Neural progenitor cell (in vitro differentiated cells): ENCODE measurements around the gene ARFRP1. TPM values are rescaled to one million over a fixed set of nuclear protein-coding genes. Genes with fewer than 3 reads are reported as not detected.
A peak's percentile ranks its signal among the peaks of the same experiment; 100 is the strongest.

ENCODE experiments used
- DNase-seq: peaks from one replicate; pipeline ENCODE4 v3.0.0-alpha.2; 2016; ENCODE audit warnings: low spot score
- H2AFZ ChIP-seq: fragments of 200-600 bp; sonication (generic); replicated peaks from 2 replicates; pipeline ENCODE4 v1.6.1; 2016; ENCODE audit warnings: antibody characterized with exemption
- H3F3A ChIP-seq: fragments of 200-600 bp; sonication (generic); 2 replicates; pipeline ENCODE4 v1.6.1; 2016; ENCODE audit warnings: antibody characterized with exemption, low read depth
- H3K27ac ChIP-seq: fragments of 200-600 bp; sonication (generic); 2 replicates; pipeline ENCODE4 v1.5.1; 2016; ENCODE audit warnings: mild to moderate bottlenecking
- H3K27me3 ChIP-seq: fragments of 200-600 bp; sonication (generic); 2 replicates; pipeline ENCODE4 v1.6.1; 2016; ENCODE audit warnings: mild to moderate bottlenecking, moderate library complexity
- H3K36me3 ChIP-seq: fragments of 200-600 bp; sonication (generic); 2 replicates; pipeline ENCODE4 v1.5.1; 2016
- H3K4me1 ChIP-seq: fragments of 200-600 bp; sonication (generic); 2 replicates; pipeline ENCODE4 v1.6.1; 2016; ENCODE audit warnings: mixed run types
- H3K4me2 ChIP-seq: fragments of 200-600 bp; sonication (generic); 2 replicates; pipeline ENCODE4 v1.6.1; 2016
- H3K4me3 ChIP-seq: fragments of 200-600 bp; sonication (generic); 2 replicates; pipeline ENCODE4 v1.5.1; 2016
- H3K79me2 ChIP-seq: fragments of 200-600 bp; sonication (generic); 2 replicates; pipeline ENCODE4 v1.6.1; 2016; ENCODE audit warnings: low read depth
- H3K9ac ChIP-seq: fragments of 200-600 bp; sonication (generic); 2 replicates; pipeline ENCODE4 v1.6.1; 2016
- H3K9me3 ChIP-seq: fragments of 200-600 bp; sonication (generic); 2 replicates; pipeline ENCODE4 v1.5.1; 2016; ENCODE audit warnings: low read depth
- H4K20me1 ChIP-seq: fragments of 200-600 bp; sonication (generic); 2 replicates; pipeline ENCODE4 v1.6.1; 2016; ENCODE audit warnings: low read depth
- H3K27ac Mint-ChIP-seq: 3 replicates; pipeline ENCODE4 v1.8.0; 2021; ENCODE audit warnings: mixed read lengths
- H3K27me3 Mint-ChIP-seq: 2 replicates; pipeline ENCODE4 v1.8.0; 2022; ENCODE audit warnings: low read depth, mild to moderate bottlenecking, inconsistent platforms, moderate library complexity, mixed read lengths; ENCODE audit not compliant: insufficient read depth
- H3K36me3 Mint-ChIP-seq: 3 replicates; pipeline ENCODE4 v1.8.0; 2021; ENCODE audit warnings: mixed read lengths
- H3K4me1 Mint-ChIP-seq: 3 replicates; pipeline ENCODE4 v1.8.0; 2021; ENCODE audit warnings: mixed read lengths
- H3K4me3 Mint-ChIP-seq: 3 replicates; pipeline ENCODE4 v1.8.0; 2021; ENCODE audit warnings: mild to moderate bottlenecking, moderate library complexity, mixed read lengths
- H3K9me3 Mint-ChIP-seq: 3 replicates; pipeline ENCODE4 v1.8.0; 2020; ENCODE audit warnings: mixed read lengths
- CTCF ChIP-seq: fragments of 200-600 bp; sonication (generic); IDR thresholded peaks from 2 replicates; pipeline ENCODE4 v1.5.1; 2017; ENCODE audit warnings: antibody characterized with exemption, mild to moderate bottlenecking
- EZH2 ChIP-seq: fragments of 200-600 bp; sonication (generic); IDR thresholded peaks from 2 replicates; pipeline ENCODE4 v1.6.1; 2017; ENCODE audit warnings: antibody characterized with exemption, mild to moderate bottlenecking, moderate library complexity
- EZH2phosphoT487 ChIP-seq: fragments of 200-600 bp; sonication (generic); IDR thresholded peaks from 2 replicates; pipeline ENCODE4 v1.6.1; 2017; ENCODE audit warnings: antibody characterized with exemption
- total RNA-seq: library from RNA; depleted of rRNA; stranded (reverse); fragments of >200 nt; gene quantifications from 2 replicates; pipeline ENCODE4 v1.2.3, GENCODE V29; 2015; ENCODE audit warnings: low replicate concordance

The ARFRP1 gene
- total RNA-seq, 1 donor from 2014 or later = 18.3 TPM

- Histone ChIP-seq H3K4me1 (peaks cover 10% of the 10 kb centered on the region), H3F3A (peaks cover 7% of the 10 kb centered on the region), H3K4me3 (peak overlapping the region; percentile 24), H3K79me2 (no peaks in the 10 kb centered on the region), H3K36me3 (no peaks in the 10 kb centered on the region), H3K9ac (no peak overlapping the region), H3K27me3 (no peaks in the 10 kb centered on the region), H2AFZ (no peak overlapping the region), H3K9me3 (no peaks in the 10 kb centered on the region), H3K27ac (no peak overlapping the region), H4K20me1 (no peaks in the 10 kb centered on the region), H3K4me2 (peak overlapping the region; percentile 66)
- Mint-ChIP-seq H3K27me3 (peaks cover 13% of the 10 kb centered on the region), H3K36me3 (peaks cover 5% of the 10 kb centered on the region), H3K9me3 (peaks cover 4% of the 10 kb centered on the region), H3K4me3 (no peak overlapping the region), H3K4me1 (no peaks in the 10 kb centered on the region), H3K27ac (no peak overlapping the region)
- peak; percentile 62 for DNase-seq
- TF ChIP-seq EZH2 (no peak), CTCF (no peak), EZH2phosphoT487 (no peak)
These were observed 11.5 kb downstream of the ARFRP1 start for GRCh38 chr20:63696306-63696627.

DNA sequence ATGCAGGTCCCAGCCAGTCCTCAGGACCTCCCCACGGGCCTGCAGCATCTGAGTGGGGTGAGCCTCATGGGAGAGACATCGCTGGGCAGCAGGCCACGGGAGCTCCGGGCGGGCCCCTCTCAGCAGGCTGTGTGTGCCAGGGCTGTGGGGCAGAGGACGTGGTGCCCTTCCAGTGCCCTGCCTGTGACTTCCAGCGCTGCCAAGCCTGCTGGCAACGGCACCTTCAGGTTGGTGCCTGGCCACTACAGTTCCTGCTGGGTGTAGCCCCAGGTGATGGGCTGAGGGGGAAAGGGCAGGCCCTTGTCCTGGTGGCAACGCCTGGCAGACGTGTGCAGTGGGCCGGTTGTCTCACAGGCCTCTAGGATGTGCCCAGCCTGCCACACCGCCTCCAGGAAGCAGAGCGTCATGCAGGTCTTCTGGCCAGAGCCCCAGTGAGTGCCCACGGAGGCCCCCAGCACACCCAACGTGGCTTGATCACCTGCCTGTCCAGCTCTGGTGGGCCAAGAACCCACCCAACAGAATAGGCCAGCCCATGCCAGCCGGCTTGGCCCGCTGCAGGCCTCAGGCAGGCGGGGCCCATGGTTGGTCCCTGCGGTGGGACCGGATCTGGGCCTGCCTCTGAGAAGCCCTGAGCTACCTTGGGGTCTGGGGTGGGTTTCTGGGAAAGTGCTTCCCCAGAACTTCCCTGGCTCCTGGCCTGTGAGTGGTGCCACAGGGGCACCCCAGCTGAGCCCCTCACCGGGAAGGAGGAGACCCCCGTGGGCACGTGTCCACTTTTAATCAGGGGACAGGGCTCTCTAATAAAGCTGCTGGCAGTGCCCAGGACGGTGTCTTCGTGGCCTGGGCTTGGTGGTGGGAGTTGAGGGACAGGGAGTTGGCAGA is 12.1 kb downstream of the ARFRP1 start:
- no peak overlapping the region for H3K27ac Mint-ChIP-seq
- H3K4me2 ChIP-seq = peak overlapping the region; percentile 66
- peaks cover 15% of the 10 kb centered on the region for H3K27me3 Mint-ChIP-seq
- no peak overlapping the region for H3K9ac ChIP-seq
- peaks cover 7% of the 10 kb centered on the region for H3F3A ChIP-seq
- no peak for TF ChIP-seq CTCF
- no peak for TF ChIP-seq EZH2
- TF ChIP-seq EZH2phosphoT487 = no peak
- no peak overlapping the region for H3K4me3 ChIP-seq
- no peaks in the 10 kb centered on the region for H3K36me3 ChIP-seq
- peaks cover 10% of the 10 kb centered on the region for H3K4me1 ChIP-seq
- H3K36me3 Mint-ChIP-seq = peaks cover 5% of the 10 kb centered on the region
- H4K20me1 ChIP-seq = no peaks in the 10 kb centered on the region
- no peaks in the 10 kb centered on the region for H3K4me1 Mint-ChIP-seq
- H3K27me3 ChIP-seq = no peaks in the 10 kb centered on the region
- no peak overlapping the region for H2AFZ ChIP-seq
- H3K27ac ChIP-seq = no peak overlapping the region
- no peak overlapping the region for H3K4me3 Mint-ChIP-seq
- H3K9me3 Mint-ChIP-seq = peaks cover 4% of the 10 kb centered on the region
- no peak for DNase-seq
- H3K9me3 ChIP-seq = no peaks in the 10 kb centered on the region
- no peaks in the 10 kb centered on the region for H3K79me2 ChIP-seq

DNA sequence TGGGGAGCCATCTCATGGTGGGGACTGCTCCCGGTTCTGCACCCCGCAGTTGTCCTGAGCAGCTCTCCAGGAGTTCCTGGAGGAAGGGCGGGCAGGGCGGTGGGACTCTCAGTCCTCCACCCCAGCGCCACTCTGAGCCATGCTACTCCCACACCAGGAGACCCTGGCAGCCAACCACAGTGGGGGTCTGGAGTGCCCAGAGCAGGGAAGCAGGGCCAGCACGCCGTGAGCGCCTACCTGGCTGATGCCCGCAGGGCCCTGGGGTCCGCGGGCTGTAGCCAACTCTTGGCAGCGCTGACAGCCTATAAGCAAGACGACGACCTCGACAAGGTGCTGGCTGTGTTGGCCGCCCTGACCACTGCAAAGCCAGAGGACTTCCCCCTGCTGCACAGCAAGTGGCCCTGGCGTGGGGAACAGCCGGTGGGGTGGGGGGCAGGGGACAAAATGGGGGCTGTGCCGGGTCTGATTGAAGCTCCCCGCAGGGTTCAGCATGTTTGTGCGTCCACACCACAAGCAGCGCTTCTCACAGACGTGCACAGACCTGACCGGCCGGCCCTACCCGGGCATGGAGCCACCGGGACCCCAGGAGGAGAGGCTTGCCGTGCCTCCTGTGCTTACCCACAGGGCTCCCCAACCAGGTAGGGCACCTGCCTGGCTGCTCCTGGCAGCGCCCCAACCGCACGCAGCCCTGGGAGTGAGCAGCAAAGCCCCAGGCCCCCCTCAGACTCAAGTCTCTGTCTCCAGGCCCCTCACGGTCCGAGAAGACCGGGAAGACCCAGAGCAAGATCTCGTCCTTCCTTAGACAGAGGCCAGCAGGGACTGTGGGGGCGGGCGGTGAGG is 13.0 kb downstream of the ARFRP1 start:
- H3K4me1 Mint-ChIP-seq = no peaks in the 10 kb centered on the region
- H3K79me2 ChIP-seq = no peaks in the 10 kb centered on the region
- peaks cover 15% of the 10 kb centered on the region for H3K27me3 Mint-ChIP-seq
- H3K4me2 ChIP-seq = no peak overlapping the region
- H4K20me1 ChIP-seq = no peaks in the 10 kb centered on the region
- no peak overlapping the region for H3K27ac Mint-ChIP-seq
- H3K9me3 Mint-ChIP-seq = peaks cover 4% of the 10 kb centered on the region
- H3K4me3 ChIP-seq = no peak overlapping the region
- no peak overlapping the region for H3K27ac ChIP-seq
- no peaks in the 10 kb centered on the region for H3K36me3 ChIP-seq
- no peak overlapping the region for H3K9ac ChIP-seq
- no peak overlapping the region for H2AFZ ChIP-seq
- H3K4me3 Mint-ChIP-seq = no peak overlapping the region
- no peak for DNase-seq
- peaks cover 7% of the 10 kb centered on the region for H3F3A ChIP-seq
- H3K36me3 Mint-ChIP-seq = peaks cover 5% of the 10 kb centered on the region
- no peaks in the 10 kb centered on the region for H3K9me3 ChIP-seq
- no peaks in the 10 kb centered on the region for H3K27me3 ChIP-seq
- peaks cover 10% of the 10 kb centered on the region for H3K4me1 ChIP-seq
- TF ChIP-seq EZH2phosphoT487 (no peak), EZH2 (no peak), CTCF (no peak)
